IMR-90 (cell line): ENCODE measurements around the gene NKX2-1. TPM values are rescaled to one million over a fixed set of nuclear protein-coding genes. Genes with fewer than 3 reads are reported as not detected.
A peak's percentile ranks its signal among the peaks of the same experiment; 100 is the strongest.
"Not testable (repeated sequence)": the region's sequence is repeated elsewhere in the genome, so short reads cannot be mapped to it uniquely, and the experiment has no call there.

ENCODE experiments used
- ATAC-seq: fragments of 200-7000 bp; cut with Tn5 transposase; 2 replicates; pipeline ENCODE4 v1.9.1; 2020; ENCODE audit warnings: low read depth, mild to moderate bottlenecking, moderate library complexity
- BruUV-seq: library from RNA; stranded (reverse); fragments of 400-500 nt; replicated peaks from 2 replicates; lab custom pipeline; 2021; lab: Mats Ljungman, UMichigan
- CTCF ChIA-PET: fragments of 300-600 bp; formaldehyde crosslinking; extraction: SDS; loops from one replicate; lab custom pipeline; 2021; ENCODE audit warnings: antibody characterized with exemption; lab: Yijun Ruan, JAX
- POLR2A ChIA-PET: fragments of 300-600 bp; sonication (Branson Sonifier 250); formaldehyde crosslinking; loops from one replicate; lab custom pipeline; 2022; ENCODE audit warnings: antibody characterized with exemption; ENCODE audit not compliant: unreplicated experiment; lab: Charles Lee
- DNase-seq: peaks from one replicate; pipeline ENCODE4 v3.0.0; 2013
- H2AFZ ChIP-seq: replicated peaks from 2 replicates; pipeline ENCODE3; 2013; ENCODE audit warnings: low read length, mild to moderate bottlenecking; ENCODE audit not compliant: poor library complexity
- H2AK5ac ChIP-seq: 2 replicates; pipeline ENCODE4 v1.6.1; 2013; ENCODE audit warnings: low read depth, low read length, inconsistent platforms
- H2AK9ac ChIP-seq: replicated peaks from 2 replicates; pipeline ENCODE3; 2013; ENCODE audit warnings: mild to moderate bottlenecking, low read depth, low read length, moderate library complexity; ENCODE audit not compliant: poor library complexity
- H2BK120ac ChIP-seq: 2 replicates; pipeline ENCODE4 v1.6.1; 2013; ENCODE audit warnings: low read depth, low read length, inconsistent platforms
- H2BK15ac ChIP-seq: 3 replicates; pipeline ENCODE4 v1.6.1; 2013; ENCODE audit warnings: low read depth, low read length, inconsistent platforms
- H2BK20ac ChIP-seq: 2 replicates; pipeline ENCODE4 v1.6.1; 2013; ENCODE audit warnings: low read depth, mild to moderate bottlenecking, inconsistent platforms, low read length, moderate library complexity
- H2BK5ac ChIP-seq: 2 replicates; pipeline ENCODE4 v1.6.1; 2013; ENCODE audit warnings: mild to moderate bottlenecking, low read depth, low read length, inconsistent platforms; ENCODE audit not compliant: poor library complexity, severe bottlenecking
- H3K14ac ChIP-seq: replicated peaks from 2 replicates; pipeline ENCODE4 v1.6.1; 2013; ENCODE audit warnings: low read depth, low read length, inconsistent platforms
- H3K18ac ChIP-seq: 2 replicates; pipeline ENCODE4 v1.6.1; 2013; ENCODE audit warnings: low read depth, low read length, control low read depth
- H3K23ac ChIP-seq: 2 replicates; pipeline ENCODE4 v1.6.1; 2013; ENCODE audit warnings: low read depth, low read length, inconsistent platforms
- H3K27ac ChIP-seq: 2 replicates; pipeline ENCODE4 v1.5.1; 2013; ENCODE audit warnings: mild to moderate bottlenecking, control low read depth, low read length; ENCODE audit not compliant: insufficient read depth
- H3K27me3 ChIP-seq: 2 replicates; pipeline ENCODE4 v1.6.1; 2013; ENCODE audit warnings: low read length; ENCODE audit not compliant: control insufficient read depth, insufficient read depth
- H3K36me3 ChIP-seq: 2 replicates; pipeline ENCODE4 v1.6.1; 2013; ENCODE audit warnings: low read length, mixed read lengths; ENCODE audit not compliant: control insufficient read depth, insufficient read depth
- H3K4ac ChIP-seq: 2 replicates; pipeline ENCODE4 v1.6.1; 2013; ENCODE audit warnings: low read depth, low read length, inconsistent platforms
- H3K4me1 ChIP-seq: 2 replicates; pipeline ENCODE4 v1.6.1; 2013; ENCODE audit warnings: low read length, mixed read lengths; ENCODE audit not compliant: control insufficient read depth, insufficient read depth
- H3K4me2 ChIP-seq: 2 replicates; pipeline ENCODE4 v1.6.1; 2013; ENCODE audit warnings: low read depth, mild to moderate bottlenecking, control low read depth, low read length, moderate library complexity
- H3K4me3 ChIP-seq: 2 replicates; pipeline ENCODE4 v1.5.1; 2013; ENCODE audit warnings: low read depth, mild to moderate bottlenecking, control low read depth, low read length, moderate library complexity; ENCODE audit not compliant: insufficient read depth
- H3K56ac ChIP-seq: 2 replicates; pipeline ENCODE4 v1.6.1; 2013; ENCODE audit warnings: low read length, inconsistent platforms; ENCODE audit not compliant: insufficient read depth; ENCODE audit errors: extremely low read depth
- H3K79me1 ChIP-seq, 2 experiments: 2 replicates each; pipeline ENCODE4 v1.6.1; 2013; ENCODE audit warnings: low read length in 2 of 2, inconsistent platforms in 1 of 2, low read depth in 1 of 2
- H3K9ac ChIP-seq: 2 replicates; pipeline ENCODE4 v1.6.1; 2013; ENCODE audit warnings: low read depth, low read length, control low read depth
- H3K9me1 ChIP-seq: 2 replicates; pipeline ENCODE4 v1.6.1; 2013; ENCODE audit warnings: low read length, inconsistent platforms; ENCODE audit not compliant: insufficient read depth
- H3K9me3 ChIP-seq: 2 replicates; pipeline ENCODE4 v1.6.1; 2013; ENCODE audit warnings: low read length; ENCODE audit not compliant: control insufficient read depth, insufficient read depth
- H4K20me1 ChIP-seq: 2 replicates; pipeline ENCODE4 v1.6.1; 2013; ENCODE audit warnings: low read length, inconsistent platforms; ENCODE audit not compliant: insufficient read depth
- H4K5ac ChIP-seq: 2 replicates; pipeline ENCODE4 v1.6.1; 2013; ENCODE audit warnings: mild to moderate bottlenecking, low read depth, low read length, control low read depth
- H4K8ac ChIP-seq, 2 experiments: 2 replicates each; pipeline ENCODE4 v1.6.1; 2013; ENCODE audit warnings: low read depth in 2 of 2, low read length in 2 of 2, control low read depth in 1 of 2, inconsistent platforms in 1 of 2
- H4K91ac ChIP-seq: 2 replicates; pipeline ENCODE4 v1.6.1; 2013; ENCODE audit warnings: low read depth, low read length, inconsistent platforms; ENCODE audit not compliant: insufficient read depth
- WGBS, 2 experiments: methylation state at CpG; one replicate each; pipeline versions ENCODE4 v1.1.5 to v1.1.7; 2013; ENCODE audit warnings: missing lambda C conversion rate in 2 of 2; ENCODE audit not compliant: insufficient read length in 1 of 2; ENCODE audit errors: extremely low coverage in 2 of 2; 5-methylcytosine and 5-hydroxymethylcytosine counted together
- dilution Hi-C: fragments of 300-500 bp; cut with HindIII; formaldehyde crosslinking; loops from one replicate; pipeline ENCODE4 v1.14.3; 2018; ENCODE audit warnings: low sequenced_read_pairs; ENCODE audit not compliant: unreplicated experiment
- in situ Hi-C: fragments of 300-500 bp; cut with MboI; formaldehyde crosslinking; loops from 3 replicates; pipeline ENCODE4 v1.14.3; 2019; ENCODE audit warnings: low sequenced_read_pairs, inconsistent platforms, mixed read lengths
- intact Hi-C: fragments of 100-400 bp; cut with micrococcal nuclease; formaldehyde crosslinking; loops from 2 replicates; pipeline ENCODE4 v1.10.0; 2022
- polyA plus RNA-seq, 3 experiments: library from polyadenylated mRNA; depleted of rRNA; stranded (reverse); fragments of >200 nt; gene quantifications; 2 replicates each; pipeline ENCODE4 v1.2.3, GENCODE V29; 2012; ENCODE audit warnings: low replicate concordance in 1 of 3
- total RNA-seq: library from RNA; depleted of rRNA; stranded (reverse); fragments of >200 nt; gene quantifications from 2 replicates; pipeline ENCODE4 v1.2.3, GENCODE V29; 2012

Gene NKX2-1
- total and polyA plus RNA-seq, 2 of the 4 experiments (the other 2 are of a cell fraction): not detected

GRCh38 chr14:36476061-36476460 lies 44.0 kb downstream of the NKX2-1 start:
- H2AK5ac ChIP-seq, H3K4me3 ChIP-seq, H3K79me1 ChIP-seq, H4K20me1 ChIP-seq, dilution Hi-C loops, H2BK5ac ChIP-seq, H2BK20ac ChIP-seq, CTCF ChIA-PET, H3K9ac ChIP-seq, H3K4me1 ChIP-seq, H3K9me1 ChIP-seq, H3K27ac ChIP-seq, H4K8ac ChIP-seq, H3K23ac ChIP-seq, H2BK15ac ChIP-seq, H3K27me3 ChIP-seq, H2BK120ac ChIP-seq, H3K9me3 ChIP-seq, H3K56ac ChIP-seq, in situ Hi-C loops, H3K4me2 ChIP-seq, POLR2A ChIA-PET, H3K14ac ChIP-seq, H2AK9ac ChIP-seq, H2AFZ ChIP-seq, intact Hi-C loops, H3K4ac ChIP-seq, ATAC-seq, H4K5ac ChIP-seq, BruUV-seq, H4K91ac ChIP-seq, H3K36me3 ChIP-seq, H3K18ac ChIP-seq: not testable (repeated sequence)
- DNase-seq: peak; percentile 43
- WGBS, 2 experiments: no CpG with 5 or more reads among the region's 7 CpGs
